Measurements from ENCODE around the gene PNMA6E.

Gene PNMA6E

GRCh38 chrX:153412746-153413720 is 11.9 kb upstream of the PNMA6E start:
- H3K9me3 ChIP-seq (ENCODE audit: insufficient read depth, low read length): no peaks in the 10 kb centered on the region
- no peaks in the 10 kb centered on the region for H3K79me2 ChIP-seq (ENCODE audit: insufficient read depth, low read length)
- H3F3A ChIP-seq (ENCODE audit: insufficient read depth): no peaks in the 10 kb centered on the region
- H3K9me2 ChIP-seq (replicated peaks; ENCODE audit: insufficient read depth, low read length): no peaks in the 10 kb centered on the region
- H3K4me3 ChIP-seq (ENCODE audit: insufficient read depth, low read length, poor library complexity, severe bottlenecking): no peak overlapping the region
- H2AFZ ChIP-seq (ENCODE audit: low read depth, low read length, severe bottlenecking): no peak overlapping the region
- TF ChIP-seq CTCF (IDR thresholded peaks at IDR 0.05; ENCODE audit: insufficient read depth, low read length, poor library complexity, severe bottlenecking): no peak
- no peak for TF ChIP-seq EZH2phosphoT487 (conservative IDR thresholded peaks at IDR 0.05; ENCODE audit: low read length)
- no peaks in the 10 kb centered on the region for H3K36me3 ChIP-seq (ENCODE audit: low read length)
- no peak overlapping the region for H3K27ac ChIP-seq (ENCODE audit: low read depth, low read length)
- no peaks in the 10 kb centered on the region for H3K27me3 ChIP-seq (ENCODE audit: low read length)
- H3K9ac ChIP-seq (ENCODE audit: low read length): no peak overlapping the region
- H4K20me1 ChIP-seq (ENCODE audit: low read depth, low read length): no peaks in the 10 kb centered on the region
- no peak overlapping the region for H3K4me2 ChIP-seq (ENCODE audit: low read depth, low read length, poor library complexity, severe bottlenecking)

GRCh38 chrX:153411988-153412574 is 10.9 kb upstream of the PNMA6E start:
- no peaks in the 10 kb centered on the region for H4K20me1 ChIP-seq (ENCODE audit: low read depth, low read length)
- no peak overlapping the region for H3K4me3 ChIP-seq (ENCODE audit: insufficient read depth, low read length, poor library complexity, severe bottlenecking)
- no peak overlapping the region for H3K9ac ChIP-seq (ENCODE audit: low read length)
- no peaks in the 10 kb centered on the region for H3K79me2 ChIP-seq (ENCODE audit: insufficient read depth, low read length)
- no peak overlapping the region for H3K27ac ChIP-seq (ENCODE audit: low read depth, low read length)
- H2AFZ ChIP-seq (ENCODE audit: low read depth, low read length, severe bottlenecking): no peak overlapping the region
- H3K9me2 ChIP-seq (replicated peaks; ENCODE audit: insufficient read depth, low read length): no peaks in the 10 kb centered on the region
- TF ChIP-seq CTCF (IDR thresholded peaks at IDR 0.05; ENCODE audit: insufficient read depth, low read length, poor library complexity, severe bottlenecking) (no peak), EZH2phosphoT487 (conservative IDR thresholded peaks at IDR 0.05; ENCODE audit: low read length) (no peak)
- H3K36me3 ChIP-seq (ENCODE audit: low read length): no peaks in the 10 kb centered on the region
- no peaks in the 10 kb centered on the region for H3K27me3 ChIP-seq (ENCODE audit: low read length)
- peak overlapping the region; percentile 35 for H3K4me2 ChIP-seq (ENCODE audit: low read depth, low read length, poor library complexity, severe bottlenecking)
- H3F3A ChIP-seq (ENCODE audit: insufficient read depth): no peaks in the 10 kb centered on the region
- H3K9me3 ChIP-seq (ENCODE audit: insufficient read depth, low read length): no peaks in the 10 kb centered on the region

GRCh38 chrX:153411255-153411987 is 10.3 kb upstream of the PNMA6E start, which contains the start of gene ZFP92:
Gene ZFP92, plus strand, starts transcription at chrX:153411472. Its CDS starts 6,851 bp downstream, at chrX:153418323.
- no peaks in the 10 kb centered on the region for H3K36me3 ChIP-seq (ENCODE audit: low read length)
- H2AFZ ChIP-seq (ENCODE audit: low read depth, low read length, severe bottlenecking): no peak within 1 kb of the TSS
- no peak within 1 kb of the TSS for H3K4me3 ChIP-seq (ENCODE audit: insufficient read depth, low read length, poor library complexity, severe bottlenecking)
- H3K79me2 ChIP-seq (ENCODE audit: insufficient read depth, low read length): no peaks in the 10 kb centered on the region
- no peaks in the 10 kb centered on the region for H4K20me1 ChIP-seq (ENCODE audit: low read depth, low read length)
- peak within 1 kb of the TSS; percentile 35 for H3K4me2 ChIP-seq (ENCODE audit: low read depth, low read length, poor library complexity, severe bottlenecking)
- no peak within 1 kb of the TSS for H3K27ac ChIP-seq (ENCODE audit: low read depth, low read length)
- no peaks in the 10 kb centered on the region for H3K27me3 ChIP-seq (ENCODE audit: low read length)
- H3K9me2 ChIP-seq (replicated peaks; ENCODE audit: insufficient read depth, low read length): no peaks in the 10 kb centered on the region
- H3F3A ChIP-seq (ENCODE audit: insufficient read depth): no peaks in the 10 kb centered on the region
- no peaks in the 10 kb centered on the region for H3K9me3 ChIP-seq (ENCODE audit: insufficient read depth, low read length)
- no peak for TF ChIP-seq EZH2phosphoT487 (conservative IDR thresholded peaks at IDR 0.05; ENCODE audit: low read length)
- no peak for TF ChIP-seq CTCF (IDR thresholded peaks at IDR 0.05; ENCODE audit: insufficient read depth, low read length, poor library complexity, severe bottlenecking)
- 0 out of 2 replicates have a peak within 1 kb of the TSS, but pooled peaks have one; percentile 20 for H3K9ac ChIP-seq (ENCODE audit: low read length)

Data from SU-DHL-6 (cell line).